H1 (cell line): ENCODE measurements around the gene IL37. TPM values are rescaled to one million over a fixed set of nuclear protein-coding genes. Genes with fewer than 3 reads are reported as not detected.

Source experiments
- CTCF ChIA-PET: fragments of 300-600 bp; sonication (Branson Sonifier 250); formaldehyde crosslinking; loops from one replicate; lab custom pipeline; 2021; ENCODE audit not compliant: partially characterized antibody; lab: Charles Lee
- POLR2A ChIA-PET: fragments of 300-600 bp; sonication (Branson Sonifier 250); formaldehyde crosslinking; loops from one replicate; lab custom pipeline; 2021; ENCODE audit warnings: inconsistent platforms; ENCODE audit not compliant: partially characterized antibody; lab: Charles Lee
- DNase-seq, 2 experiments: peaks; one replicate each; pipeline versions ENCODE4 v3.0.0 to v3.0.0-alpha.2; 2010 to 2022; ENCODE audit warnings: low spot score in 2 of 2, low read depth in 1 of 2, mixed read lengths in 1 of 2
- FAIRE-seq: peaks from 2 replicates; lab custom pipeline; 2011; peaks lifted over from hg19 to GRCh38; lab: Jason Lieb, UNC
- H2AFZ ChIP-seq: 2 replicates; pipeline ENCODE4 v1.8.1; 2012; ENCODE audit warnings: low read length, inconsistent platforms
- H2AK5ac ChIP-seq: 2 replicates; pipeline ENCODE4 v1.6.1; 2013; ENCODE audit warnings: low read depth, low read length
- H2BK120ac ChIP-seq: replicated peaks from 2 replicates; pipeline ENCODE3; 2013; ENCODE audit warnings: low read depth, low read length, inconsistent platforms
- H2BK12ac ChIP-seq: 2 replicates; pipeline ENCODE4 v1.6.1; 2013; ENCODE audit warnings: low read depth, low read length
- H2BK15ac ChIP-seq: 2 replicates; pipeline ENCODE4 v1.6.1; 2013; ENCODE audit warnings: low read length
- H2BK20ac ChIP-seq: 2 replicates; pipeline ENCODE4 v1.6.1; 2013; ENCODE audit warnings: low read length
- H2BK5ac ChIP-seq: 2 replicates; pipeline ENCODE4 v1.6.1; 2013; ENCODE audit warnings: low read depth, low read length
- H3K14ac ChIP-seq: 2 replicates; pipeline ENCODE4 v1.6.1; 2013; ENCODE audit warnings: inconsistent platforms; ENCODE audit not compliant: insufficient read length
- H3K18ac ChIP-seq: 2 replicates; pipeline ENCODE4 v1.6.1; 2013; ENCODE audit warnings: low read length; ENCODE audit errors: extremely low read depth
- H3K23ac ChIP-seq: 2 replicates; pipeline ENCODE4 v1.6.1; 2013; ENCODE audit warnings: inconsistent platforms; ENCODE audit not compliant: insufficient read length
- H3K23me2 ChIP-seq: 2 replicates; pipeline ENCODE4 v1.6.1; 2013; ENCODE audit warnings: low read depth, low read length
- H3K27ac ChIP-seq: 2 replicates; pipeline ENCODE4 v1.6.1; 2011; ENCODE audit warnings: low read depth, low read length, inconsistent platforms
- H3K27me3 ChIP-seq, 4 experiments: replicated peaks in 1 of 4; 1 replicate in 1 of 4; 2 replicates in 3 of 4; pipeline versions ENCODE4 v1.6.1 to v1.8.1; 2011 to 2013; ENCODE audit warnings: low read length in 3 of 4, mild to moderate bottlenecking in 3 of 4, inconsistent platforms in 2 of 4, mixed read lengths in 2 of 4, moderate library complexity in 1 of 4; ENCODE audit not compliant: control insufficient read depth in 3 of 4, insufficient read depth in 3 of 4; ENCODE audit errors: extremely low read depth in 1 of 4
- H3K36me3 ChIP-seq, 4 experiments: 2 replicates each; pipeline versions ENCODE4 v1.6.1 to v1.8.1; 2011 to 2013; ENCODE audit warnings: mild to moderate bottlenecking in 4 of 4, low read length in 3 of 4, moderate library complexity in 2 of 4, control low read depth in 1 of 4, inconsistent platforms in 1 of 4; ENCODE audit not compliant: insufficient read depth in 4 of 4, control insufficient read depth in 2 of 4
- H3K4ac ChIP-seq: replicated peaks from 2 replicates; pipeline ENCODE3; 2013; ENCODE audit warnings: low read length, low read depth, mixed read lengths, inconsistent platforms; ENCODE audit not compliant: insufficient read length
- H3K4me1 ChIP-seq, 4 experiments: replicated peaks in 1 of 4; 1 replicate in 1 of 4; 2 replicates in 3 of 4; pipeline versions ENCODE4 v1.6.1 to v1.8.1; 2011 to 2013; ENCODE audit warnings: low read length in 3 of 4, inconsistent platforms in 2 of 4, mixed read lengths in 1 of 4; ENCODE audit not compliant: insufficient read depth in 4 of 4, control insufficient read depth in 3 of 4
- H3K4me2 ChIP-seq, 2 experiments: 2 replicates each; pipeline versions ENCODE4 v1.6.1 to v1.8.1; 2011 to 2013; ENCODE audit warnings: low read depth in 2 of 2, low read length in 2 of 2, control low read depth in 1 of 2, inconsistent platforms in 1 of 2, mild to moderate bottlenecking in 1 of 2; ENCODE audit not compliant: insufficient read depth in 1 of 2
- H3K4me3 ChIP-seq, 4 experiments: fragments of 200-600, 300-600 bp in 1 of 4; sonication (generic), shearing (Covaris generic), sonication (Bioruptor Twin) in 1 of 4; 2 replicates each; pipeline versions ENCODE4 v1.5.1 to v1.8.1; 2011 to 2016; ENCODE audit warnings: low read length in 4 of 4, low read depth in 3 of 4, control low read depth in 2 of 4, inconsistent platforms in 2 of 4, mild to moderate bottlenecking in 2 of 4, mixed read lengths in 1 of 4, moderate library complexity in 1 of 4; ENCODE audit not compliant: insufficient read depth in 2 of 4; ENCODE audit errors: extremely low read depth in 1 of 4
- H3K56ac ChIP-seq: replicated peaks from 2 replicates; pipeline ENCODE3; 2013; ENCODE audit warnings: low read depth, mild to moderate bottlenecking, mixed read lengths, low read length, inconsistent platforms; ENCODE audit not compliant: insufficient read length
- H3K79me1 ChIP-seq: 2 replicates; pipeline ENCODE4 v1.6.1; 2013; ENCODE audit warnings: low read depth, low read length, control low read depth
- H3K79me2 ChIP-seq, 2 experiments: 2 replicates each; pipeline versions ENCODE4 v1.6.1 to v1.8.1; 2012 to 2013; ENCODE audit warnings: low read length in 2 of 2, mild to moderate bottlenecking in 2 of 2, inconsistent platforms in 1 of 2; ENCODE audit not compliant: insufficient read depth in 2 of 2, control insufficient read depth in 1 of 2
- H3K9ac ChIP-seq, 4 experiments: replicated peaks in 1 of 4; 1 replicate in 1 of 4; 2 replicates in 3 of 4; pipeline versions ENCODE4 v1.6.1 to v1.8.1; 2011 to 2013; ENCODE audit warnings: low read depth in 3 of 4, low read length in 3 of 4, control low read depth in 2 of 4, mild to moderate bottlenecking in 2 of 4, moderate library complexity in 2 of 4, inconsistent platforms in 1 of 4; ENCODE audit errors: extremely low read depth in 1 of 4
- H3K9me3 ChIP-seq, 2 experiments: 2 replicates each; pipeline versions ENCODE4 v1.6.1 to v1.8.1; 2012 to 2013; ENCODE audit warnings: mild to moderate bottlenecking in 2 of 2, moderate library complexity in 2 of 2, control low read depth in 1 of 2, inconsistent platforms in 1 of 2, low read depth in 1 of 2, low read length in 1 of 2, mixed read lengths in 1 of 2; ENCODE audit not compliant: insufficient read depth in 2 of 2
- H4K20me1 ChIP-seq, 2 experiments: replicated peaks in 1 of 2; 2 replicates each; pipeline versions ENCODE3 to v1.8.1; 2011 to 2013; ENCODE audit warnings: inconsistent platforms in 2 of 2, low read length in 2 of 2, mild to moderate bottlenecking in 1 of 2; ENCODE audit not compliant: insufficient read depth in 2 of 2, control insufficient read depth in 1 of 2
- H4K5ac ChIP-seq: 2 replicates; pipeline ENCODE4 v1.6.1; 2013; ENCODE audit warnings: low read length, low read depth, mixed read lengths, inconsistent platforms; ENCODE audit not compliant: insufficient read length
- H4K8ac ChIP-seq: 2 replicates; pipeline ENCODE4 v1.8.0; 2013; ENCODE audit warnings: mild to moderate bottlenecking, moderate library complexity, low read length, inconsistent platforms; ENCODE audit not compliant: insufficient read depth; ENCODE audit errors: extremely low read depth
- H4K91ac ChIP-seq: replicated peaks from 2 replicates; pipeline ENCODE3; 2013; ENCODE audit warnings: low read length, mixed read lengths, inconsistent platforms; ENCODE audit not compliant: insufficient read length
- BACH1 ChIP-seq: IDR thresholded peaks from 2 replicates; pipeline ENCODE4 v1.6.1; 2012; ENCODE audit warnings: low read length, improper control_type of control experiment
- CBX5 ChIP-seq: fragments of 300-800, 300-1000 bp; sonication (generic); IDR thresholded peaks from 2 replicates; pipeline ENCODE4 v1.7.1; 2016; ENCODE audit warnings: antibody characterized with exemption, low read length, low read depth
- CTBP2 ChIP-seq: IDR thresholded peaks from 2 replicates; pipeline ENCODE4 v1.7.0; 2011; ENCODE audit warnings: borderline replicate concordance, mild to moderate bottlenecking, moderate library complexity, mixed read lengths, low read length; ENCODE audit not compliant: insufficient read depth, insufficient read length
- NANOG ChIP-seq: IDR thresholded peaks from 2 replicates; pipeline ENCODE4 v1.6.1; 2011; ENCODE audit warnings: low read length, low read depth, mild to moderate bottlenecking, inconsistent platforms; ENCODE audit not compliant: insufficient read depth, poor library complexity, severe bottlenecking
- NRF1 ChIP-seq: IDR thresholded peaks from 2 replicates; pipeline ENCODE4 v1.6.1; 2011; ENCODE audit warnings: mild to moderate bottlenecking, low read depth, low read length, improper control_type of control experiment
- SIN3A ChIP-seq, 2 experiments: IDR thresholded peaks in 1 of 2; conservative IDR thresholded peaks in 1 of 2; 2 replicates each; pipeline ENCODE4 v1.6.1; 2011 to 2012; ENCODE audit warnings: low read length in 2 of 2, improper control_type of control experiment in 1 of 2, low read depth in 1 of 2, mild to moderate bottlenecking in 1 of 2
- SP4 ChIP-seq: IDR thresholded peaks from 2 replicates; pipeline ENCODE4 v1.6.1; 2012; ENCODE audit warnings: low read length, inconsistent platforms
- TAF7 ChIP-seq: optimal IDR thresholded peaks from 2 replicates; pipeline ENCODE3; 2011; ENCODE audit warnings: low read depth, mild to moderate bottlenecking, inconsistent platforms, low read length, moderate library complexity, borderline replicate concordance
- WGBS, 2 experiments: shearing (Covaris generic) in 1 of 2; methylation state at CpG; one replicate each; pipeline versions ENCODE4 v1.1.6 to v1.1.7; 2013 to 2015; ENCODE audit warnings: low lambda C conversion rate in 2 of 2, mixed read lengths in 2 of 2, inconsistent platforms in 1 of 2, low coverage in 1 of 2, missing lambda C conversion rate in 1 of 2; ENCODE audit not compliant: insufficient replicate concordance in 2 of 2, insufficient coverage in 1 of 2, insufficient read length in 1 of 2; ENCODE audit errors: extremely low coverage in 1 of 2, missing lambda C conversion rate in 1 of 2; 5-methylcytosine and 5-hydroxymethylcytosine counted together
- polyA plus RNA-seq, 7 experiments: library from polyadenylated mRNA; depleted of rRNA in 3 of 7; stranded (reverse) in 5 of 7; unstranded in 2 of 7; fragments of >200 nt in 5 of 7; fragments of 200-250 nt in 2 of 7; gene quantifications; 1 replicate in 5 of 7; 2 replicates in 1 of 7; 4 replicates in 1 of 7; pipeline versions ENCODE4 v1.2.1 to v1.2.3, GENCODE V29; 2011 to 2013; ENCODE audit warnings: missing spikeins in 2 of 7, mixed read lengths in 2 of 7
- total RNA-seq: library from RNA; stranded (reverse); fragmentation: NEBNext Ultra II Directional; extraction: Animal tissue kit (Norgen Biotek cat#: 25700); gene quantifications from 2 replicates; pipeline ENCODE4 v1.2.1, GENCODE V29; 2021

The IL37 gene
- total and polyA plus RNA-seq, 2 of the 8 experiments (the other 6 are each of a cell fraction or from before 2014, with no cell fraction given): 0.18 TPM; not detected in 1

DNA sequence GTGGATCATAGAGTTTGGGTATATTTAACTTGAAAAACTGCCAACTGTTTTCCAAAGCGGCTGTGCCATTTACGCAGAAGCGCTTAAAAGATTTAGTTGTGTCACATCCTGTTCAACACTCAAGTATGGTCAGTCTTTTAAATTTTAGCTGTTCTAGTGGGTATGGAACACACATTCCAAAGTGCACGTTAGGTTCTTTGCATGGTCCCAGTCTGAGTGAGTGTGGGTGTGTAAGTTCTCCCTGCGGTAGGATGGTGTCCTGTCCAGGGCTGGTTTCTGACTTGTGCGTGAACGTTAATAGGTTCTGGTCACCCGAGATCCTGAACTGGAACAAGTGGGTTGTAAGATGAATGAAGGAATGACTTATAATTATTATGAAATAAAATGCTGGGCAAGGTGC is 38.5 kb downstream of the IL37 start:
- no peak overlapping the region for H2BK15ac ChIP-seq
- no peak overlapping the region for H2AFZ ChIP-seq
- H2AK5ac ChIP-seq: no peak overlapping the region
- 88% methylated on average over 8 of the region's 8 CpGs; no CpG with 5 or more reads in 1 of the 2 experiments for WGBS, 2 experiments
- no peak overlapping the region for H2BK20ac ChIP-seq
- H3K9ac ChIP-seq: no peak overlapping the region
- no peak overlapping the region for H3K18ac ChIP-seq
- no peaks in the 10 kb centered on the region for H3K23me2 ChIP-seq
- H3K56ac ChIP-seq: no peak overlapping the region
- H4K5ac ChIP-seq: no peak overlapping the region
- H3K4me1 ChIP-seq: no peaks in the 10 kb centered on the region
- H2BK12ac ChIP-seq: no peak overlapping the region
- no peak overlapping the region for H4K91ac ChIP-seq
- no peaks in the 10 kb centered on the region for H3K36me3 ChIP-seq
- H3K4me2 ChIP-seq: no peak overlapping the region
- no peak overlapping the region for H3K14ac ChIP-seq
- no peaks in the 10 kb centered on the region for H3K79me2 ChIP-seq
- H3K27me3 ChIP-seq: no peaks in the 10 kb centered on the region
- no peak overlapping the region for H3K27ac ChIP-seq
- no peak overlapping the region for H4K8ac ChIP-seq
- POLR2A ChIA-PET: no interaction called here
- no peak for DNase-seq
- no peak overlapping the region for H3K4ac ChIP-seq
- H2BK5ac ChIP-seq: no peak overlapping the region
- H3K4me3 ChIP-seq: no peak overlapping the region
- FAIRE-seq: no peak
- H3K23ac ChIP-seq: no peak overlapping the region
- no peaks in the 10 kb centered on the region for H4K20me1 ChIP-seq
- CTCF ChIA-PET: interaction anchor here (0.7 to 6.4 kb wide), 2 partner anchors 11 to 197 kb away, joined by 3 to 41 read pairs; no protein-coding TSS in a partner anchor
- no peak overlapping the region for H2BK120ac ChIP-seq
- no peaks in the 10 kb centered on the region for H3K9me3 ChIP-seq
- H3K79me1 ChIP-seq: no peaks in the 10 kb centered on the region
- TF ChIP-seq SP4: no peak
- TF ChIP-seq NRF1: no peak
- no peak for TF ChIP-seq BACH1
- no peak for TF ChIP-seq CTBP2
- TF ChIP-seq SIN3A (conservative IDR thresholded peaks at IDR 0.05 in 1 of 2, IDR thresholded peaks at IDR 0.05 in 1 of 2; ENCODE audit: low read depth in 1 of 2, low read length in 2 of 2): no peak
- TF ChIP-seq CBX5: no peak
- no peak for TF ChIP-seq NANOG
- no peak for TF ChIP-seq TAF7
